ENCODE data around the gene GSN. TPM values are rescaled to one million over a fixed set of nuclear protein-coding genes. Genes with fewer than 3 reads are reported as not detected.

Gene GSN
- total and polyA plus RNA-seq, 2 of the 8 experiments (the other 6 are each of a cell fraction or from before 2014, with no cell fraction given), result 52.3 to 94.5 TPM

Other genes starting within 250 kb of the GSN start
- 0.15 and 0.24 TPM in 2 replicates for gene C5, start 217.9 kb upstream of the GSN start, total RNA-seq (2021; fragmentation: NEBNext Ultra II Directional; extraction: Animal tissue kit (Norgen Biotek cat#: 25700))
- 0.35 and 0.46 TPM in 2 replicates for gene C5, start 217.9 kb upstream of the GSN start, polyA plus RNA-seq (2011; rRNA removed)
- 13.9 and 14.3 TPM in 2 replicates for gene CNTRL, start 193.2 kb upstream of the GSN start, total RNA-seq (2021; fragmentation: NEBNext Ultra II Directional; extraction: Animal tissue kit (Norgen Biotek cat#: 25700))
- 4.1 and 5.1 TPM in 2 replicates for gene CNTRL, start 193.2 kb upstream of the GSN start, polyA plus RNA-seq (2011; rRNA removed)
- 41.6 and 44.8 TPM in 2 replicates for gene RAB14, start 66.3 kb upstream of the GSN start, total RNA-seq (2021; fragmentation: NEBNext Ultra II Directional; extraction: Animal tissue kit (Norgen Biotek cat#: 25700))
- gene RAB14, start 66.3 kb upstream of the GSN start, polyA plus RNA-seq (2011; rRNA removed), result 6.0 and 9.1 TPM in 2 replicates
- 58.1 and 60.4 TPM in 2 replicates for gene STOM, start 102.1 kb downstream of the GSN start, total RNA-seq (2021; fragmentation: NEBNext Ultra II Directional; extraction: Animal tissue kit (Norgen Biotek cat#: 25700))
- 20.5 and 25.2 TPM in 2 replicates for gene STOM, start 102.1 kb downstream of the GSN start, polyA plus RNA-seq (2011; rRNA removed)
- not detected in 2 replicates for gene GGTA1, start 231.7 kb downstream of the GSN start, total RNA-seq (2021; fragmentation: NEBNext Ultra II Directional; extraction: Animal tissue kit (Norgen Biotek cat#: 25700))
- not detected in 2 replicates for gene GGTA1, start 231.7 kb downstream of the GSN start, polyA plus RNA-seq (2011; rRNA removed)

All from H1 (cell line).